Vagina (tissue), 2 donors: ENCODE data around the gene NUP107.

Source experiments
- CTCF ChIP-seq, 3 experiments: fragments of 450-650 bp in 2 of 3; fragments of 200-600 bp in 1 of 3; sonication (generic) in 1 of 3; IDR thresholded peaks; one replicate each; pipeline ENCODE4 v1.5.1; 2017 to 2019; ENCODE audit warnings: antibody characterized with exemption in 3 of 3, mild to moderate bottlenecking in 2 of 3, moderate library complexity in 2 of 3
- POLR2A ChIP-seq, 2 donors: fragments of 450-650 bp; IDR thresholded peaks; one replicate each; pipeline ENCODE4 v1.6.1; 2017; ENCODE audit warnings: antibody characterized with exemption in 2 of 2, mild to moderate bottlenecking in 2 of 2, moderate library complexity in 2 of 2
- POLR2AphosphoS5 ChIP-seq, 2 donors: sonication (generic); formaldehyde crosslinking; IDR thresholded peaks; one replicate each; pipeline ENCODE4 v1.9.0; 2017; ENCODE audit warnings: antibody characterized with exemption in 2 of 2, mild to moderate bottlenecking in 2 of 2, low read depth in 1 of 2; ENCODE audit not compliant: insufficient read depth in 1 of 2

GRCh38 chr12:68786929-68787328 is 100.2 kb downstream of the NUP107 start:
- TF ChIP-seq CTCF (IDR thresholded peaks at IDR 0.05) (no peak), POLR2A (IDR thresholded peaks at IDR 0.05) (no peak), POLR2AphosphoS5 (IDR thresholded peaks at IDR 0.05; ENCODE audit: insufficient read depth in 1 of 2, low read depth in 1 of 2) (no peak)
